HepG2 (cell line): ENCODE results near the gene RAD50. TPM values are rescaled to one million over a fixed set of nuclear protein-coding genes. Genes with fewer than 3 reads are reported as not detected.

Experiments used
- ATAC-seq: fragments of 200-7000 bp; cut with Tn5 transposase; 3 replicates; pipeline ENCODE4 v1.9.1; 2020; ENCODE audit warnings: mild to moderate bottlenecking, moderate library complexity
- BruUV-seq: library from RNA; stranded (reverse); fragments of 400-500 nt; replicated peaks from 2 replicates; lab custom pipeline; 2021; lab: Mats Ljungman, UMichigan
- CTCF ChIA-PET: fragments of 300-600 bp; formaldehyde crosslinking; extraction: SDS; loops from one replicate; lab custom pipeline; 2021; ENCODE audit warnings: low total read pairs, inconsistent platforms, low intra/inter-chr PET ratio; lab: Yijun Ruan, JAX
- POLR2A ChIA-PET: fragments of 350-600 bp; sonication (Branson Sonifier 250); formaldehyde crosslinking; loops from one replicate; lab custom pipeline; 2020; ENCODE audit warnings: antibody characterized with exemption, inconsistent platforms; lab: Yijun Ruan, JAX
- DNase-seq: peaks from one replicate; pipeline ENCODE4 v3.0.0-alpha.2; 2015; ENCODE audit warnings: low spot score
- FAIRE-seq: peaks from 3 replicates; lab custom pipeline; 2011; peaks lifted over from hg19 to GRCh38; lab: Jason Lieb, UNC
- H2AFZ ChIP-seq: one replicate; pipeline ENCODE4 v1.6.1; 2011; ENCODE audit warnings: low read length, inconsistent platforms
- H3K27ac ChIP-seq: fragments of 300-600 bp; 3 replicates; pipeline ENCODE4 v1.8.0; 2011; ENCODE audit warnings: mixed run types, mild to moderate bottlenecking, mixed read lengths, low read length, inconsistent platforms; ENCODE audit not compliant: insufficient read depth; ENCODE audit errors: extremely low read length
- H3K27me3 ChIP-seq, 2 experiments: fragments of 200-600 bp in 1 of 2; 2 replicates in 1 of 2; 3 replicates in 1 of 2; pipeline versions ENCODE4 v1.6.0 to v1.8.0; 2011; ENCODE audit warnings: low read length in 2 of 2, mild to moderate bottlenecking in 2 of 2, moderate library complexity in 2 of 2, inconsistent platforms in 1 of 2; ENCODE audit not compliant: insufficient read depth in 2 of 2, control insufficient read depth in 1 of 2
- H3K36me3 ChIP-seq, 2 experiments: fragments of 200-600 bp in 1 of 2; replicated peaks in 1 of 2; 2 replicates in 1 of 2; 3 replicates in 1 of 2; pipeline versions ENCODE4 v1.5.1 to v1.8.0; 2011; ENCODE audit warnings: low read length in 2 of 2, inconsistent platforms in 1 of 2; ENCODE audit not compliant: insufficient read depth in 2 of 2, control insufficient read depth in 1 of 2
- H3K4me1 ChIP-seq: 2 replicates; pipeline ENCODE4 v1.5.1; 2012; ENCODE audit warnings: low read length, inconsistent platforms; ENCODE audit not compliant: insufficient read depth
- H3K4me2 ChIP-seq: 2 replicates; pipeline ENCODE4 v1.6.0; 2011; ENCODE audit warnings: low read depth, low read length, inconsistent platforms
- H3K4me3 ChIP-seq, 3 experiments: fragments of 200-600 bp in 1 of 3; sonication (generic), shearing (Covaris generic) in 1 of 3; replicated peaks in 1 of 3; 2 replicates each; pipeline ENCODE4 v1.5.1; 2011 to 2016; ENCODE audit warnings: low read length in 3 of 3, inconsistent platforms in 2 of 3, low read depth in 2 of 3, mild to moderate bottlenecking in 2 of 3, control low read depth in 1 of 3, mixed read lengths in 1 of 3; ENCODE audit not compliant: insufficient read depth in 1 of 3
- H3K79me2 ChIP-seq: one replicate; pipeline ENCODE4 v1.6.1; 2011; ENCODE audit warnings: low read length, inconsistent platforms; ENCODE audit not compliant: insufficient read depth
- H3K9ac ChIP-seq: 2 replicates; pipeline ENCODE4 v1.6.0; 2011; ENCODE audit warnings: mild to moderate bottlenecking, low read depth, low read length, inconsistent platforms; ENCODE audit not compliant: insufficient read depth
- H3K9me3 ChIP-seq: 2 replicates; pipeline ENCODE4 v1.5.1; 2012; ENCODE audit warnings: mild to moderate bottlenecking, low read length
- H4K20me1 ChIP-seq: 2 replicates; pipeline ENCODE4 v1.6.0; 2011; ENCODE audit warnings: inconsistent platforms, mild to moderate bottlenecking, low read length, moderate library complexity; ENCODE audit not compliant: insufficient read depth
- AHR ChIP-seq: IDR thresholded peaks from 2 replicates; pipeline ENCODE4 v1.6.1; 2018; ENCODE audit warnings: missing genetic modification reagents, missing compliant biosample characterization
- MIER3 ChIP-seq: IDR thresholded peaks from 2 replicates; pipeline ENCODE4 v1.6.1; 2016; ENCODE audit warnings: missing compliant biosample characterization, borderline replicate concordance
- RBAK ChIP-seq: sonication (generic); formaldehyde crosslinking; IDR thresholded peaks from 2 replicates; pipeline ENCODE4 v1.5.1; 2020; ENCODE audit warnings: mild to moderate bottlenecking, missing genetic modification reagents
- ZFP82 ChIP-seq: sonication (generic); formaldehyde crosslinking; IDR thresholded peaks from 2 replicates; pipeline ENCODE4 v1.5.1; 2020; ENCODE audit warnings: mild to moderate bottlenecking, missing genetic modification reagents, borderline replicate concordance
- WGBS: methylation state at CpG from one replicate; pipeline ENCODE4 v1.1.6; 2017; ENCODE audit warnings: low lambda C conversion rate; 5-methylcytosine and 5-hydroxymethylcytosine counted together
- in situ Hi-C: cut with HindIII; loops from 2 replicates; pipeline ENCODE4 v1.10.0; 2017; ENCODE audit warnings: low pct_unique_long_range_greater_than_20kb; ENCODE audit not compliant: extremely low pct_ligation_motif_present
- intact Hi-C: fragments of 100-400 bp; cut with micrococcal nuclease; formaldehyde crosslinking; loops from one replicate; pipeline ENCODE4 v1.10.0; 2022; ENCODE audit not compliant: unreplicated experiment
- polyA plus RNA-seq, 8 experiments: library from polyadenylated mRNA; depleted of rRNA in 3 of 8; stranded (reverse) in 7 of 8; unstranded in 1 of 8; fragments of >200 nt; fragmentation: Illumina TruSeq in 4 of 8; extraction: Trizol in 4 of 8; gene quantifications; 2 replicates each; pipeline versions ENCODE4 v1.2.1 to v1.2.3, GENCODE V29; 2011 to 2016; ENCODE audit warnings: low read depth in 4 of 8, missing spikeins in 1 of 8, mixed read lengths in 1 of 8; ENCODE audit not compliant: insufficient read depth in 1 of 8
- total RNA-seq, 5 experiments: library from RNA; depleted of rRNA; stranded (reverse); fragments of >200 nt; fragmentation: Illumina TruSeq; extraction: Trizol; gene quantifications; 2 replicates each; pipeline ENCODE4 v1.2.3, GENCODE V29; 2016; ENCODE audit warnings: low read depth in 1 of 5
- TF ChIP-seq, protein P1 (sequence below): sonication (generic); formaldehyde crosslinking; conservative IDR thresholded peaks from 2 replicates; pipeline ENCODE4 v1.8.0; 2022; ENCODE audit warnings: mild to moderate bottlenecking, moderate library complexity, missing genetic modification reagents
- TF ChIP-seq, protein P2 (sequence below): sonication (generic); formaldehyde crosslinking; IDR thresholded peaks from 2 replicates; pipeline ENCODE4 v1.4.0; 2020; ENCODE audit warnings: missing genetic modification reagents, borderline replicate concordance

RAD50 gene
- total and polyA plus RNA-seq, 2 of the 13 experiments (the other 11 are each of a cell fraction or from before 2014, with no cell fraction given) = 19.2 to 23.4 TPM

DNA sequence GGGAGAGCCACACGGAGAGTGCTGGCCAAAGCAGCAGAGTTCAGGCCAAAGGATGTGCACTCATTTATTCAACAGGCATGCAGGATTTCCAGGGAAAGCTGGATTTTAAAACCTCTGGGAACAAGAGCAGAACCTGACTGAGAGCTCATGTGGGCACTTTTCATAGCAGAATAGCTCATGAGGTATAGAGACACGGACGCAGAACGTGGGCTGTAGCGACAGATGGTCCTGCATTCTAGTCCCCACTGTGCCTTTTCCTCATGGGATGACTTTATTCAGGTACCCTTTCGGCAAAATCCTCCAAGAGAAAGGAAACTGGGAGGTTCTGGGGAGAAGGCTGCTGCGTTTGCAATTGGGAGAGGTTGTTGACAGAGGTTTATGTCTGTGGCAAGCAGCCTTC lies 122.4 kb downstream of the RAD50 start:
- intact Hi-C loops = loop anchor here (5.0 to 10.0 kb wide), 2 partner anchors 64 to 292 kb away; no protein-coding TSS in a partner anchor
- POLR2A ChIA-PET = no interaction called here

More for the DNA sequence above, 122.4 kb downstream of the RAD50 start:
- TF ChIP-seq, protein P1, sequence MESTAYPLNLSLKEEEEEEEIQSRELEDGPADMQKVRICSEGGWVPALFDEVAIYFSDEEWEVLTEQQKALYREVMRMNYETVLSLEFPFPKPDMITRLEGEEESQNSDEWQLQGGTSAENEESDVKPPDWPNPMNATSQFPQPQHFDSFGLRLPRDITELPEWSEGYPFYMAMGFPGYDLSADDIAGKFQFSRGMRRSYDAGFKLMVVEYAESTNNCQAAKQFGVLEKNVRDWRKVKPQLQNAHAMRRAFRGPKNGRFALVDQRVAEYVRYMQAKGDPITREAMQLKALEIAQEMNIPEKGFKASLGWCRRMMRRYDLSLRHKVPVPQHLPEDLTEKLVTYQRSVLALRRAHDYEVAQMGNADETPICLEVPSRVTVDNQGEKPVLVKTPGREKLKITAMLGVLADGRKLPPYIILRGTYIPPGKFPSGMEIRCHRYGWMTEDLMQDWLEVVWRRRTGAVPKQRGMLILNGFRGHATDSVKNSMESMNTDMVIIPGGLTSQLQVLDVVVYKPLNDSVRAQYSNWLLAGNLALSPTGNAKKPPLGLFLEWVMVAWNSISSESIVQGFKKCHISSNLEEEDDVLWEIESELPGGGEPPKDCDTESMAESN (CRISPR knock-in tag) = no peak
- TF ChIP-seq, protein P2, sequence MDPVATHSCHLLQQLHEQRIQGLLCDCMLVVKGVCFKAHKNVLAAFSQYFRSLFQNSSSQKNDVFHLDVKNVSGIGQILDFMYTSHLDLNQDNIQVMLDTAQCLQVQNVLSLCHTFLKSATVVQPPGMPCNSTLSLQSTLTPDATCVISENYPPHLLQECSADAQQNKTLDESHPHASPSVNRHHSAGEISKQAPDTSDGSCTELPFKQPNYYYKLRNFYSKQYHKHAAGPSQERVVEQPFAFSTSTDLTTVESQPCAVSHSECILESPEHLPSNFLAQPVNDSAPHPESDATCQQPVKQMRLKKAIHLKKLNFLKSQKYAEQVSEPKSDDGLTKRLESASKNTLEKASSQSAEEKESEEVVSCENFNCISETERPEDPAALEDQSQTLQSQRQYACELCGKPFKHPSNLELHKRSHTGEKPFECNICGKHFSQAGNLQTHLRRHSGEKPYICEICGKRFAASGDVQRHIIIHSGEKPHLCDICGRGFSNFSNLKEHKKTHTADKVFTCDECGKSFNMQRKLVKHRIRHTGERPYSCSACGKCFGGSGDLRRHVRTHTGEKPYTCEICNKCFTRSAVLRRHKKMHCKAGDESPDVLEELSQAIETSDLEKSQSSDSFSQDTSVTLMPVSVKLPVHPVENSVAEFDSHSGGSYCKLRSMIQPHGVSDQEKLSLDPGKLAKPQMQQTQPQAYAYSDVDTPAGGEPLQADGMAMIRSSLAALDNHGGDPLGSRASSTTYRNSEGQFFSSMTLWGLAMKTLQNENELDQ (CRISPR knock-in tag) = no peak
- TF ChIP-seq ZFP82 (CRISPR knock-in tag) (no peak), AHR (CRISPR knock-in tag) (no peak), MIER3 (CRISPR knock-in tag) (no peak), RBAK (CRISPR knock-in tag) (no peak)
- TF ChIP-seq, all 625 proteins: peak for 0
- Histone ChIP-seq H2AFZ (no peak overlapping the region), H3K9ac (no peak overlapping the region), H3K4me3 (no peak overlapping the region), H3K27ac (no peak overlapping the region), H3K9me3 (no peaks in the 10 kb centered on the region), H3K79me2 (no peaks in the 10 kb centered on the region), H3K4me1 (peaks cover 34% of the 10 kb centered on the region), H3K27me3 (peaks cover 1 to 7% of the 10 kb centered on the region in 2 experiments; a peak in 3 of 5 replicates), H3K4me2 (no peak overlapping the region), H3K36me3 (no peaks in the 10 kb centered on the region), H4K20me1 (no peaks in the 10 kb centered on the region)
- CTCF ChIA-PET = no interaction called here
- no peak for FAIRE-seq
- DNase-seq = no peak
- in situ Hi-C loops = no loop called here
- 55% methylated on average over 7 of the region's 7 CpGs for WGBS
- no peak for ATAC-seq
- no TSS peak for BruUV-seq
